IMR-90 (cell line): ENCODE measurements around the gene TCEAL4.

Source experiments
- BHLHE40 ChIP-seq: fragments of 150-350 bp; IDR thresholded peaks from 2 replicates; pipeline ENCODE4 v1.6.1; 2016; ENCODE audit warnings: mild to moderate bottlenecking, low read depth, low read length
- POLR2A ChIP-seq: IDR thresholded peaks from 2 replicates; pipeline ENCODE4 v1.6.1; 2012; ENCODE audit warnings: mild to moderate bottlenecking, low read depth, low read length
- RAD21 ChIP-seq: IDR thresholded peaks from 2 replicates; pipeline ENCODE4 v1.6.1; 2012; ENCODE audit warnings: low read length, improper control_type of control experiment
- TF ChIP-seq, protein P1 (sequence below): conservative IDR thresholded peaks from 2 replicates; pipeline ENCODE4 v1.5.1; 2012; ENCODE audit warnings: mild to moderate bottlenecking, low read depth, low read length, improper control_type of control experiment

DNA sequence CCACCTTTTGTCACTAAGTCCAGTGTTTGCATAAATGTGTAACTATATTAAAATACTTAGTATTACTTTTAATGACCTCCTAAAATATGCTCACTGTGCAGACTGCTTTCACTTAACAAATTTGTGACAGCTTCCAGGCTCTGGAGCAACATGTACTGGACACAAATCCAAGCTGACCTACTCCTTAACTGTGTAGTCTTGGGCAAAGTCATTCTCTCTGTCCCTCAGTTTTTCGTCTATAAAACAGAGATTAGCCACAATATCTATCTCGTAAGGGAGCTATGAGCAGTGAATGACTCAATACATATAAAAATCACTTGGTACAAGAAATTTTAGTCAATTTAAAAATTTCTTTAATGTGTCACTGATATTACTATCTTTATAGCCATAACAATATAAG is 45.6 kb upstream of the TCEAL4 start:
- TF ChIP-seq POLR2A (no peak), RAD21 (no peak), BHLHE40 (no peak)
- TF ChIP-seq, protein P1, sequence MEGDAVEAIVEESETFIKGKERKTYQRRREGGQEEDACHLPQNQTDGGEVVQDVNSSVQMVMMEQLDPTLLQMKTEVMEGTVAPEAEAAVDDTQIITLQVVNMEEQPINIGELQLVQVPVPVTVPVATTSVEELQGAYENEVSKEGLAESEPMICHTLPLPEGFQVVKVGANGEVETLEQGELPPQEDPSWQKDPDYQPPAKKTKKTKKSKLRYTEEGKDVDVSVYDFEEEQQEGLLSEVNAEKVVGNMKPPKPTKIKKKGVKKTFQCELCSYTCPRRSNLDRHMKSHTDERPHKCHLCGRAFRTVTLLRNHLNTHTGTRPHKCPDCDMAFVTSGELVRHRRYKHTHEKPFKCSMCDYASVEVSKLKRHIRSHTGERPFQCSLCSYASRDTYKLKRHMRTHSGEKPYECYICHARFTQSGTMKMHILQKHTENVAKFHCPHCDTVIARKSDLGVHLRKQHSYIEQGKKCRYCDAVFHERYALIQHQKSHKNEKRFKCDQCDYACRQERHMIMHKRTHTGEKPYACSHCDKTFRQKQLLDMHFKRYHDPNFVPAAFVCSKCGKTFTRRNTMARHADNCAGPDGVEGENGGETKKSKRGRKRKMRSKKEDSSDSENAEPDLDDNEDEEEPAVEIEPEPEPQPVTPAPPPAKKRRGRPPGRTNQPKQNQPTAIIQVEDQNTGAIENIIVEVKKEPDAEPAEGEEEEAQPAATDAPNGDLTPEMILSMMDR: no peak
